AG09309 (cell line): Measurements from ENCODE around the gene DENND5A.
A peak's percentile ranks its signal among the peaks of the same experiment; 100 is the strongest.
"Not testable (repeated sequence)": the region's sequence is repeated elsewhere in the genome, so short reads cannot be mapped to it uniquely, and the experiment has no call there.

Source experiments
- DNase-seq: peaks from one replicate; pipeline ENCODE4 v3.0.0-alpha.2; 2010; ENCODE audit warnings: low read depth
- H3K4me3 ChIP-seq: 2 replicates; pipeline ENCODE4 v1.5.1; 2011; ENCODE audit warnings: mild to moderate bottlenecking, low read depth, low read length, moderate library complexity; ENCODE audit not compliant: control insufficient read depth
- CTCF ChIP-seq: IDR thresholded peaks from 2 replicates; pipeline ENCODE4 v1.5.1; 2011; ENCODE audit warnings: mild to moderate bottlenecking, low read depth, low read length, inconsistent platforms; ENCODE audit not compliant: insufficient read depth, control insufficient read depth; ENCODE audit errors: missing control alignments

Gene DENND5A

GRCh38 chr11:9103542-9104276, 161.4 kb downstream of the DENND5A start:
- DNase-seq, result no peak
- no peak for TF ChIP-seq CTCF
- H3K4me3 ChIP-seq, result no peak overlapping the region

- no peak for TF ChIP-seq CTCF
- H3K4me3 ChIP-seq, result no peak overlapping the region
- no peak for DNase-seq
Measured at GRCh38 chr11:9099617-9100016, 165.5 kb downstream of the DENND5A start.

- H3K4me3 ChIP-seq, DNase-seq: not testable (repeated sequence)
Measured at GRCh38 chr11:9098455-9098854, 166.7 kb downstream of the DENND5A start.

GRCh38 chr11:9097186-9097943, 167.8 kb downstream of the DENND5A start:
- not testable (repeated sequence) for H3K4me3 ChIP-seq

GRCh38 chr11:9096427-9096826, 168.7 kb downstream of the DENND5A start:
- H3K4me3 ChIP-seq, result no peak overlapping the region
- DNase-seq, result no peak
- TF ChIP-seq CTCF, result no peak

More at GRCh38 chr11:9097186-9097943, 167.8 kb downstream of the DENND5A start:
- not testable (repeated sequence) for DNase-seq

GRCh38 chr11:9095421-9095820, 169.7 kb downstream of the DENND5A start:
- peak; percentile 12 for TF ChIP-seq CTCF
- H3K4me3 ChIP-seq, result no peak overlapping the region
- DNase-seq, result no peak

- H3K4me3 ChIP-seq, result no peak overlapping the region
- DNase-seq, result no peak
- TF ChIP-seq CTCF, result no peak
Measured at GRCh38 chr11:9094420-9094819, 170.7 kb downstream of the DENND5A start.
